ENCODE data around the gene RNF214. TPM values are rescaled to one million over a fixed set of nuclear protein-coding genes. Genes with fewer than 3 reads are reported as not detected.

RNF214 gene
- polyA plus RNA-seq, 3 donors, result 6.4 to 13.8 (median 7.8) TPM

DNA sequence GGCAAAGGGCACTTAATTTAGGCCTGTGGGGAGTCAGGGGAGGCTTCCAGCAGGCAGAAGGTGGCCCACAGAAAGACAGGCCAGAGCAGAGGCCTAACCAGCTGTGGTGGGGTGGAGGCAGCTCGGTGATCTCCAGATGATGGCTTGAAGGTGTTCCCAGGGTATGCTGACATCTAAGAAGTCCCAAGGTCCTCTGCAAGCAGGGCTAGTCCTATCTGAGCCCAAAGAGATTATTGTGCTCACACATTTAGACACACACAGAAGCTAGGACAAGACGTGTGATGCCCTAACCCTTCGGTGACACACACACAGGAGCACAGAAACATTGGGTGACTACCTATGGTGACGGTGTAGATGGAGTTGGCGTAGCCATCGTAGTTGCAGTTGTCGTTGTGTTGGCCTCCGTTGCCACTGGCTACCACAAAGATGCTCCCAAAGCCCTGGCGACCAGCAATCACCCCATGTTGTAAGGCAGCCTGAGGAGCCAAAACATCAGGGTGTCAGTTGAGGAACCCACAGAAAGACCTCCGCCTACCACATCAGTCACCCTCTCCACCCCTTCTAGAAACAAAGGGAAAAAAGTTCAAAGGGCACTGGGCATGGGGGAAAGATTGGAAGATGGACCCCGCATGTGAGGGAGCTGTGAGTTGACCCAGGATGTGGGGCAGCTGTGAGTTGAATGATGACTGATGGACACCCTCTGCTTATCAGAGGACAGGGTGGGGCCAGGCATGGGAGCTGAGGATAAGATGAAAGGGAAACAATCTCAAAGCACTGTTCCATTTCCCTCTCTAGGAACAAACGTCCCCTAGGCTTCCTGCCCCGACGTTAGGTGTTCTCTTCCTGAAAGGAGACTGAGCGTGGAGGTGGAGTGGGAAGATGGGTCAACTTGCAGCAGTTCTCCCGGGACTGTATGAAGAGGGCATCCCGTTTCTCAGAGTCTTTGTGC is 8.5 kb upstream of the RNF214 start:
- peaks cover 0 to 3% of the 10 kb centered on the region in 2 donors for H3K4me1 ChIP-seq (ENCODE audit: control insufficient read depth in 1 of 2, insufficient read depth in 2 of 2, low read length in 2 of 2)
- H3K9ac ChIP-seq (ENCODE audit: insufficient read depth, low read length, poor library complexity, severe bottlenecking), result no peak overlapping the region
- H3K4me3 ChIP-seq (replicated peaks in 1 of 3; ENCODE audit: low read depth in 2 of 3, low read length in 3 of 3), result no peak overlapping the region
- peaks cover under 1% of the 10 kb centered on the region for H3K79me2 ChIP-seq (ENCODE audit: insufficient read depth, low read length)
- Mint-ChIP-seq H3K27me3 (ENCODE audit: low read depth in 3 of 3) (no peaks in the 10 kb centered on the region), H3K9me3 (no peaks in the 10 kb centered on the region), H3K4me1 (peaks cover 8% of the 10 kb centered on the region), H3K36me3 (peaks cover 87 to 98% of the 10 kb centered on the region in 2 donors), H3K4me3 (no peak overlapping the region), H3K27ac (peak overlapping the region in 3 of 7 donors; percentile 20 to 43 (median 26))
- no peaks in the 10 kb centered on the region for H3K27me3 ChIP-seq (ENCODE audit: control insufficient read depth in 2 of 2, insufficient read depth in 2 of 2, low read length in 2 of 2)
- H3K36me3 ChIP-seq (replicated peaks in 1 of 2; ENCODE audit: control insufficient read depth in 1 of 2, insufficient read depth in 2 of 2, low read length in 2 of 2), result peaks cover 85 to 99% of the 10 kb centered on the region in 2 donors
- WGBS (ENCODE audit: insufficient coverage), result 92% methylated on average over 10 of the region's 17 CpGs
- no peaks in the 10 kb centered on the region for H3K9me3 ChIP-seq (replicated peaks in 1 of 2; ENCODE audit: control insufficient read depth in 1 of 2, insufficient read depth in 1 of 2, low read length in 2 of 2)
- H2AFZ ChIP-seq (ENCODE audit: insufficient read depth, low read depth, low read length, poor library complexity, severe bottlenecking), result no peak overlapping the region
- DNase-seq, result no peak
- intact Hi-C loops (cut with micrococcal nuclease), result loop anchor here (5.0 to 10.0 kb wide), 3 partner anchors 42 to 349 kb away; no protein-coding TSS in a partner anchor
- TF ChIP-seq, protein P1, sequence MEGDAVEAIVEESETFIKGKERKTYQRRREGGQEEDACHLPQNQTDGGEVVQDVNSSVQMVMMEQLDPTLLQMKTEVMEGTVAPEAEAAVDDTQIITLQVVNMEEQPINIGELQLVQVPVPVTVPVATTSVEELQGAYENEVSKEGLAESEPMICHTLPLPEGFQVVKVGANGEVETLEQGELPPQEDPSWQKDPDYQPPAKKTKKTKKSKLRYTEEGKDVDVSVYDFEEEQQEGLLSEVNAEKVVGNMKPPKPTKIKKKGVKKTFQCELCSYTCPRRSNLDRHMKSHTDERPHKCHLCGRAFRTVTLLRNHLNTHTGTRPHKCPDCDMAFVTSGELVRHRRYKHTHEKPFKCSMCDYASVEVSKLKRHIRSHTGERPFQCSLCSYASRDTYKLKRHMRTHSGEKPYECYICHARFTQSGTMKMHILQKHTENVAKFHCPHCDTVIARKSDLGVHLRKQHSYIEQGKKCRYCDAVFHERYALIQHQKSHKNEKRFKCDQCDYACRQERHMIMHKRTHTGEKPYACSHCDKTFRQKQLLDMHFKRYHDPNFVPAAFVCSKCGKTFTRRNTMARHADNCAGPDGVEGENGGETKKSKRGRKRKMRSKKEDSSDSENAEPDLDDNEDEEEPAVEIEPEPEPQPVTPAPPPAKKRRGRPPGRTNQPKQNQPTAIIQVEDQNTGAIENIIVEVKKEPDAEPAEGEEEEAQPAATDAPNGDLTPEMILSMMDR (IDR thresholded peaks at IDR 0.05), result no peak
- H3K4me2 ChIP-seq (replicated peaks; ENCODE audit: extremely low read depth, low read length, poor library complexity, severe bottlenecking), result no peak overlapping the region
- H4K20me1 ChIP-seq (ENCODE audit: insufficient read depth, low read length), result peaks cover 7% of the 10 kb centered on the region
- no peak overlapping the region for H3K27ac ChIP-seq (ENCODE audit: low read depth in 1 of 2, low read length in 2 of 2)

DNA sequence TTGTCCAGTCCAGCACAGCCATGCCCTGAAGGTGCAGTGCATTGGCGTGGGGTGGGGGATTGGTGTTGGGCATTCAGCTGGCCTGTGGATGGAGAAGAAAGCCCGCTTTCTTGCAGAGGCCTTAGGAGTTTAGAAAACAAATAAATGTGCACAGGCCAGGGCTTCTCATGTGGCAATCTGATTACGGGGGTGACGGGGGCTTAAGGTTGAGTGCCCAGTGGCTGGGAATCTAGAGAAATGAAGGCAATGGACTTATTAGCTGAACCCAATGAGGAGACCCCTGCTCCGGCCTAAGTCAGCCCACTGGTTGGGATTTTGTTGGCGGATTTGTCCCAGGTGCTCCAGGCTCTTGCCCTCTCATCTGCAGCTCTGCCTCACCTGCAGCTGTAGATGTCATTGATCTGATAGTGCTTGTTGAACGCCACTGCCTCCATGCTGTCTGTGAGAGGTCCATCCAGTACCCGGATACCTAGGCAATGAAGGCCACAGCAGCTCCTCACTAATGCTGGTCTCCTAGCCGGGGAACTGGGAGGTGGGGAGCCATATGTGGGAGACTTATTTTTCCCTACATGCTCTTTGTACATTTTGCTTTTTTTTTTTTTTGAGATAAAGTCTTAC is 6.8 kb upstream of the RNF214 start:
- peaks cover 3 to 7% of the 10 kb centered on the region in 2 donors for H3K4me1 ChIP-seq (ENCODE audit: control insufficient read depth in 1 of 2, insufficient read depth in 2 of 2, low read length in 2 of 2)
- H3K4me3 ChIP-seq (replicated peaks in 1 of 3; ENCODE audit: low read depth in 2 of 3, low read length in 3 of 3), result no peak overlapping the region
- Mint-ChIP-seq H3K9me3 (no peaks in the 10 kb centered on the region), H3K4me1 (peaks cover 9% of the 10 kb centered on the region), H3K27me3 (ENCODE audit: low read depth in 3 of 3) (no peaks in the 10 kb centered on the region), H3K27ac (peak overlapping the region in 1 of 7 donors; percentile 59), H3K36me3 (peaks cover 87 to 95% of the 10 kb centered on the region in 2 donors), H3K4me3 (no peak overlapping the region)
- WGBS (ENCODE audit: insufficient coverage), result 94% methylated on average over 7 of the region's 9 CpGs
- peaks cover 11% of the 10 kb centered on the region for H4K20me1 ChIP-seq (ENCODE audit: insufficient read depth, low read length)
- H3K27ac ChIP-seq (ENCODE audit: low read depth in 1 of 2, low read length in 2 of 2), result no peak overlapping the region
- no peak overlapping the region for H3K4me2 ChIP-seq (replicated peaks; ENCODE audit: extremely low read depth, low read length, poor library complexity, severe bottlenecking)
- no peaks in the 10 kb centered on the region for H3K27me3 ChIP-seq (ENCODE audit: control insufficient read depth in 2 of 2, insufficient read depth in 2 of 2, low read length in 2 of 2)
- DNase-seq, result no peak
- TF ChIP-seq, protein P1 (IDR thresholded peaks at IDR 0.05), result no peak
- H2AFZ ChIP-seq (ENCODE audit: insufficient read depth, low read depth, low read length, poor library complexity, severe bottlenecking), result no peak overlapping the region
- peaks cover 84 to 98% of the 10 kb centered on the region in 2 donors for H3K36me3 ChIP-seq (replicated peaks in 1 of 2; ENCODE audit: control insufficient read depth in 1 of 2, insufficient read depth in 2 of 2, low read length in 2 of 2)
- no peaks in the 10 kb centered on the region for H3K9me3 ChIP-seq (replicated peaks in 1 of 2; ENCODE audit: control insufficient read depth in 1 of 2, insufficient read depth in 1 of 2, low read length in 2 of 2)
- H3K9ac ChIP-seq (ENCODE audit: insufficient read depth, low read length, poor library complexity, severe bottlenecking), result no peak overlapping the region
- intact Hi-C loops (cut with micrococcal nuclease), result loop anchor here (5.0 to 10.0 kb wide), 3 partner anchors 43 to 351 kb away; no protein-coding TSS in a partner anchor
- H3K79me2 ChIP-seq (ENCODE audit: insufficient read depth, low read length), result peaks cover 17% of the 10 kb centered on the region
